CD8-positive, alpha-beta memory T cell (primary cell): ENCODE results near the gene PID1. TPM values are rescaled to one million over a fixed set of nuclear protein-coding genes. Genes with fewer than 3 reads are reported as not detected.

Experiments
- CTCF ChIA-PET: fragments of 350-600 bp; sonication (Branson Sonifier 250); formaldehyde crosslinking; loops from one replicate; lab custom pipeline; 2021; ENCODE audit warnings: antibody characterized with exemption; lab: Charles Lee
- POLR2A ChIA-PET: fragments of 350-600 bp; sonication (Branson Sonifier 250); formaldehyde crosslinking; loops from one replicate; lab custom pipeline; 2021; ENCODE audit warnings: antibody characterized with exemption; lab: Charles Lee
- DNase-seq, 5 donors: peaks; one replicate each; pipeline versions ENCODE4 v3.0.0 to v3.0.0-alpha.2; 2020 to 2022; ENCODE audit warnings: mixed read lengths in 1 of 5
- H3K27ac ChIP-seq: one replicate; pipeline ENCODE4 v1.7.0; 2013; ENCODE audit warnings: low read depth, mild to moderate bottlenecking, low read length, moderate library complexity
- H3K27me3 ChIP-seq: 2 replicates; pipeline ENCODE4 v1.7.0; 2013; ENCODE audit warnings: low read length, mild to moderate bottlenecking; ENCODE audit not compliant: insufficient read depth, poor library complexity, severe bottlenecking
- H3K36me3 ChIP-seq: 2 replicates; pipeline ENCODE4 v1.7.0; 2013; ENCODE audit warnings: mild to moderate bottlenecking, low read length, moderate library complexity; ENCODE audit not compliant: insufficient read depth
- H3K4me1 ChIP-seq: 2 replicates; pipeline ENCODE4 v1.7.0; 2013; ENCODE audit warnings: mild to moderate bottlenecking, low read length, moderate library complexity; ENCODE audit not compliant: insufficient read depth
- H3K4me3 ChIP-seq: 2 replicates; pipeline ENCODE4 v1.7.0; 2013; ENCODE audit warnings: mild to moderate bottlenecking, low read length
- H3K9me3 ChIP-seq: 2 replicates; pipeline ENCODE4 v1.7.0; 2013; ENCODE audit warnings: mild to moderate bottlenecking, low read length
- H3K27ac Mint-ChIP-seq, 8 donors: one replicate each; pipeline ENCODE4 v1.8.0; 2020 to 2021; ENCODE audit warnings: mixed read lengths in 8 of 8, mild to moderate bottlenecking in 6 of 8, inconsistent platforms in 3 of 8, moderate library complexity in 3 of 8
- H3K27me3 Mint-ChIP-seq, 2 donors: one replicate each; pipeline ENCODE4 v1.8.0; 2020 to 2021; ENCODE audit warnings: mixed read lengths in 2 of 2, mild to moderate bottlenecking in 1 of 2, moderate library complexity in 1 of 2
- H3K36me3 Mint-ChIP-seq, 3 donors: one replicate each; pipeline ENCODE4 v1.8.0; 2020 to 2021; ENCODE audit warnings: mixed read lengths in 3 of 3, inconsistent platforms in 1 of 3, mild to moderate bottlenecking in 1 of 3
- H3K4me1 Mint-ChIP-seq, 3 donors: one replicate each; pipeline ENCODE4 v1.8.0; 2020 to 2021; ENCODE audit warnings: mixed read lengths in 3 of 3, inconsistent platforms in 1 of 3, mild to moderate bottlenecking in 1 of 3
- H3K4me3 Mint-ChIP-seq, 7 donors: one replicate each; pipeline ENCODE4 v1.8.0; 2020 to 2021; ENCODE audit warnings: mixed read lengths in 7 of 7, mild to moderate bottlenecking in 6 of 7, moderate library complexity in 4 of 7, inconsistent platforms in 2 of 7
- H3K9me3 Mint-ChIP-seq, 5 donors: one replicate each; pipeline ENCODE4 v1.8.0; 2020 to 2022; ENCODE audit warnings: mixed read lengths in 5 of 5, mild to moderate bottlenecking in 3 of 5, moderate library complexity in 2 of 5, inconsistent platforms in 1 of 5
- polyA plus RNA-seq: library from polyadenylated mRNA; unstranded; fragments of 300-500 nt; fragmentation: Illumina TruSeq; gene quantifications from one replicate; pipeline ENCODE4 v1.2.3, GENCODE V29; 2021
- total RNA-seq, 2 experiments: library from RNA; stranded (reverse); gene quantifications; one replicate each; pipeline ENCODE4 v1.2.3, GENCODE V29; 2021

Gene PID1
- total and polyA plus RNA-seq, 3 experiments from 2014 or later, result not detected

GRCh38 chr2:229141424-229142025 is 129.6 kb downstream of the PID1 start:
- Mint-ChIP-seq H3K36me3 (no peaks in the 10 kb centered on the region), H3K4me1 (no peaks in the 10 kb centered on the region), H3K9me3 (peaks cover 2 to 12% (median 4%) of the 10 kb centered on the region in 5 donors), H3K27me3 (no peaks in the 10 kb centered on the region), H3K27ac (no peak overlapping the region), H3K4me3 (no peak overlapping the region)
- Histone ChIP-seq H3K4me1 (no peaks in the 10 kb centered on the region), H3K27me3 (no peaks in the 10 kb centered on the region), H3K36me3 (no peaks in the 10 kb centered on the region), H3K4me3 (no peak overlapping the region), H3K9me3 (no peaks in the 10 kb centered on the region), H3K27ac (no peak overlapping the region)
- CTCF ChIA-PET, result no interaction called here
- POLR2A ChIA-PET, result no interaction called here
- DNase-seq, result no peak

- CTCF ChIA-PET, result no interaction called here
- no peak overlapping the region for H3K27ac Mint-ChIP-seq
- H3K36me3 Mint-ChIP-seq, result no peaks in the 10 kb centered on the region
Measured at GRCh38 chr2:229137639-229138038, 133.4 kb downstream of the PID1 start.

GRCh38 chr2:229137066-229137465 is 134.0 kb downstream of the PID1 start:
- Mint-ChIP-seq H3K27ac (no peak overlapping the region), H3K27me3 (no peaks in the 10 kb centered on the region), H3K4me1 (no peaks in the 10 kb centered on the region), H3K36me3 (no peaks in the 10 kb centered on the region), H3K4me3 (no peak overlapping the region), H3K9me3 (peaks cover 0 to 22% (median 4%) of the 10 kb centered on the region in 5 donors)
- DNase-seq, result no peak
- ChIA-PET CTCF (no interaction called here), POLR2A (no interaction called here)
- no peaks in the 10 kb centered on the region for H3K9me3 ChIP-seq
- no peaks in the 10 kb centered on the region for H3K36me3 ChIP-seq
- H3K27ac ChIP-seq, result no peak overlapping the region
- H3K4me1 ChIP-seq, result no peaks in the 10 kb centered on the region
- H3K4me3 ChIP-seq, result no peak overlapping the region
- H3K27me3 ChIP-seq, result no peaks in the 10 kb centered on the region

More at GRCh38 chr2:229137639-229138038, 133.4 kb downstream of the PID1 start:
- Histone ChIP-seq H3K4me3 (no peak overlapping the region), H3K4me1 (no peaks in the 10 kb centered on the region), H3K36me3 (no peaks in the 10 kb centered on the region), H3K9me3 (no peaks in the 10 kb centered on the region), H3K27me3 (no peaks in the 10 kb centered on the region), H3K27ac (no peak overlapping the region)
- Mint-ChIP-seq H3K4me1 (no peaks in the 10 kb centered on the region), H3K27me3 (no peaks in the 10 kb centered on the region), H3K9me3 (peaks cover 2 to 19% (median 4%) of the 10 kb centered on the region in 5 donors), H3K4me3 (no peak overlapping the region)
- POLR2A ChIA-PET, result no interaction called here
- no peak for DNase-seq

- Mint-ChIP-seq H3K4me3 (no peak overlapping the region), H3K27ac (no peak overlapping the region), H3K9me3 (peaks cover 0 to 17% (median 3%) of the 10 kb centered on the region in 5 donors), H3K27me3 (no peaks in the 10 kb centered on the region), H3K4me1 (no peaks in the 10 kb centered on the region), H3K36me3 (no peaks in the 10 kb centered on the region)
- DNase-seq, result no peak
- ChIA-PET CTCF (no interaction called here), POLR2A (no interaction called here)
- Histone ChIP-seq H3K4me3 (no peak overlapping the region), H3K9me3 (no peaks in the 10 kb centered on the region), H3K27ac (no peak overlapping the region), H3K36me3 (no peaks in the 10 kb centered on the region), H3K4me1 (no peaks in the 10 kb centered on the region), H3K27me3 (no peaks in the 10 kb centered on the region)
Measured at GRCh38 chr2:229133155-229133772, 137.8 kb downstream of the PID1 start.

GRCh38 chr2:229132236-229132635 is 138.9 kb downstream of the PID1 start:
- CTCF ChIA-PET, result no interaction called here
- Mint-ChIP-seq H3K4me1 (no peaks in the 10 kb centered on the region), H3K4me3 (no peak overlapping the region), H3K36me3 (no peaks in the 10 kb centered on the region), H3K9me3 (peaks cover 0 to 17% (median 3%) of the 10 kb centered on the region in 5 donors), H3K27me3 (no peaks in the 10 kb centered on the region), H3K27ac (no peak overlapping the region)
- no peak for DNase-seq
- Histone ChIP-seq H3K27me3 (no peaks in the 10 kb centered on the region), H3K9me3 (no peaks in the 10 kb centered on the region), H3K4me3 (no peak overlapping the region), H3K36me3 (no peaks in the 10 kb centered on the region), H3K4me1 (no peaks in the 10 kb centered on the region), H3K27ac (no peak overlapping the region)
- POLR2A ChIA-PET, result no interaction called here

GRCh38 chr2:229130522-229130921 is 140.6 kb downstream of the PID1 start:
- H3K27ac ChIP-seq, result no peak overlapping the region
- CTCF ChIA-PET, result no interaction called here
- POLR2A ChIA-PET, result no interaction called here
- H3K36me3 ChIP-seq, result no peaks in the 10 kb centered on the region
- Mint-ChIP-seq H3K4me1 (no peaks in the 10 kb centered on the region), H3K4me3 (no peak overlapping the region), H3K27me3 (no peaks in the 10 kb centered on the region), H3K36me3 (no peaks in the 10 kb centered on the region), H3K9me3 (peaks cover 0 to 12% (median 3%) of the 10 kb centered on the region in 5 donors), H3K27ac (no peak overlapping the region)
- no peaks in the 10 kb centered on the region for H3K4me1 ChIP-seq
- H3K27me3 ChIP-seq, result no peaks in the 10 kb centered on the region
- no peak overlapping the region for H3K4me3 ChIP-seq
- no peaks in the 10 kb centered on the region for H3K9me3 ChIP-seq
- no peak for DNase-seq

GRCh38 chr2:229129738-229130371 is 141.2 kb downstream of the PID1 start:
- H3K27me3 ChIP-seq, result no peaks in the 10 kb centered on the region
- POLR2A ChIA-PET, result no interaction called here
- no peak overlapping the region for H3K27ac ChIP-seq
- H3K4me3 ChIP-seq, result no peak overlapping the region
- Mint-ChIP-seq H3K27ac (no peak overlapping the region), H3K4me1 (no peaks in the 10 kb centered on the region), H3K4me3 (no peak overlapping the region), H3K27me3 (no peaks in the 10 kb centered on the region), H3K9me3 (peaks cover 0 to 7% (median 3%) of the 10 kb centered on the region in 5 donors), H3K36me3 (no peaks in the 10 kb centered on the region)
- H3K36me3 ChIP-seq, result no peaks in the 10 kb centered on the region
- CTCF ChIA-PET, result no interaction called here
- DNase-seq, result no peak
- H3K4me1 ChIP-seq, result no peaks in the 10 kb centered on the region
- H3K9me3 ChIP-seq, result no peaks in the 10 kb centered on the region

GRCh38 chr2:229127471-229127870 is 143.6 kb downstream of the PID1 start:
- Histone ChIP-seq H3K9me3 (no peaks in the 10 kb centered on the region), H3K27ac (no peak overlapping the region), H3K4me3 (no peak overlapping the region), H3K36me3 (no peaks in the 10 kb centered on the region), H3K4me1 (no peaks in the 10 kb centered on the region), H3K27me3 (no peaks in the 10 kb centered on the region)
- H3K27ac Mint-ChIP-seq, result no peak overlapping the region
- ChIA-PET POLR2A (no interaction called here), CTCF (no interaction called here)
- peaks cover 0 to 3% (median 1%) of the 10 kb centered on the region in 5 donors for H3K9me3 Mint-ChIP-seq
- H3K36me3 Mint-ChIP-seq, result no peaks in the 10 kb centered on the region
- no peaks in the 10 kb centered on the region for H3K27me3 Mint-ChIP-seq
- no peak overlapping the region for H3K4me3 Mint-ChIP-seq
- no peak for DNase-seq
- H3K4me1 Mint-ChIP-seq, result no peaks in the 10 kb centered on the region
